AG04450 (cell line): Measurements from ENCODE around the gene FLT1. TPM values are rescaled to one million over a fixed set of nuclear protein-coding genes. Genes with fewer than 3 reads are reported as not detected.

Source experiments
- CTCF ChIA-PET: fragments of 300-600, 350-600 bp; formaldehyde crosslinking; extraction: SDS; loops from one replicate; lab custom pipeline; 2022; ENCODE audit warnings: antibody characterized with exemption, inconsistent platforms; lab: Charles Lee
- POLR2A ChIA-PET: fragments of 350-600 bp; formaldehyde crosslinking; extraction: SDS; loops from one replicate; lab custom pipeline; 2021; ENCODE audit warnings: antibody characterized with exemption, inconsistent platforms; lab: Yijun Ruan, JAX
- DNase-seq: peaks from one replicate; pipeline ENCODE4 v3.0.0-alpha.2; 2011; ENCODE audit warnings: low read depth, low spot score
- H3K27ac ChIP-seq: one replicate; pipeline ENCODE4 v1.5.1; 2012; ENCODE audit warnings: low read depth, low read length, control low read depth
- H3K27me3 ChIP-seq: one replicate; pipeline ENCODE4 v1.6.0; 2012; ENCODE audit warnings: low read length; ENCODE audit not compliant: control insufficient read depth, insufficient read depth
- H3K4me3 ChIP-seq: 2 replicates; pipeline ENCODE4 v1.5.1; 2011; ENCODE audit warnings: mild to moderate bottlenecking, low read depth, low read length, control low read depth
- H3K9me3 ChIP-seq: 2 replicates; pipeline ENCODE4 v1.5.1; 2012; ENCODE audit warnings: low read length; ENCODE audit not compliant: control insufficient read depth, insufficient read depth
- polyA plus RNA-seq: library from polyadenylated mRNA; depleted of rRNA; stranded (reverse); fragments of >200 nt; gene quantifications from 2 replicates; pipeline ENCODE4 v1.2.3, GENCODE V29; 2011
- TF ChIP-seq, protein P1 (sequence below): IDR thresholded peaks from 2 replicates; pipeline ENCODE4 v1.5.1; 2011; ENCODE audit warnings: low read depth, low read length, control low read depth, inconsistent platforms

The FLT1 gene
- polyA plus RNA-seq, 1 experiment, result 2.4 TPM

GRCh38 chr13:28355046-28355821 lies 139.7 kb downstream of the FLT1 start:
- TF ChIP-seq, protein P1, sequence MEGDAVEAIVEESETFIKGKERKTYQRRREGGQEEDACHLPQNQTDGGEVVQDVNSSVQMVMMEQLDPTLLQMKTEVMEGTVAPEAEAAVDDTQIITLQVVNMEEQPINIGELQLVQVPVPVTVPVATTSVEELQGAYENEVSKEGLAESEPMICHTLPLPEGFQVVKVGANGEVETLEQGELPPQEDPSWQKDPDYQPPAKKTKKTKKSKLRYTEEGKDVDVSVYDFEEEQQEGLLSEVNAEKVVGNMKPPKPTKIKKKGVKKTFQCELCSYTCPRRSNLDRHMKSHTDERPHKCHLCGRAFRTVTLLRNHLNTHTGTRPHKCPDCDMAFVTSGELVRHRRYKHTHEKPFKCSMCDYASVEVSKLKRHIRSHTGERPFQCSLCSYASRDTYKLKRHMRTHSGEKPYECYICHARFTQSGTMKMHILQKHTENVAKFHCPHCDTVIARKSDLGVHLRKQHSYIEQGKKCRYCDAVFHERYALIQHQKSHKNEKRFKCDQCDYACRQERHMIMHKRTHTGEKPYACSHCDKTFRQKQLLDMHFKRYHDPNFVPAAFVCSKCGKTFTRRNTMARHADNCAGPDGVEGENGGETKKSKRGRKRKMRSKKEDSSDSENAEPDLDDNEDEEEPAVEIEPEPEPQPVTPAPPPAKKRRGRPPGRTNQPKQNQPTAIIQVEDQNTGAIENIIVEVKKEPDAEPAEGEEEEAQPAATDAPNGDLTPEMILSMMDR, result no peak
- Histone ChIP-seq H3K27me3 (no peaks in the 10 kb centered on the region), H3K27ac (no peak overlapping the region), H3K9me3 (no peaks in the 10 kb centered on the region), H3K4me3 (no peak overlapping the region)
- ChIA-PET POLR2A (no interaction called here), CTCF (no interaction called here)
- no peak for DNase-seq

- Histone ChIP-seq H3K4me3 (no peak overlapping the region), H3K27me3 (no peaks in the 10 kb centered on the region), H3K27ac (no peak overlapping the region), H3K9me3 (no peaks in the 10 kb centered on the region)
- ChIA-PET CTCF (no interaction called here), POLR2A (no interaction called here)
- TF ChIP-seq, protein P1, result no peak
- DNase-seq, result no peak
Measured at GRCh38 chr13:28353679-28354078, 141.2 kb downstream of the FLT1 start.

DNA sequence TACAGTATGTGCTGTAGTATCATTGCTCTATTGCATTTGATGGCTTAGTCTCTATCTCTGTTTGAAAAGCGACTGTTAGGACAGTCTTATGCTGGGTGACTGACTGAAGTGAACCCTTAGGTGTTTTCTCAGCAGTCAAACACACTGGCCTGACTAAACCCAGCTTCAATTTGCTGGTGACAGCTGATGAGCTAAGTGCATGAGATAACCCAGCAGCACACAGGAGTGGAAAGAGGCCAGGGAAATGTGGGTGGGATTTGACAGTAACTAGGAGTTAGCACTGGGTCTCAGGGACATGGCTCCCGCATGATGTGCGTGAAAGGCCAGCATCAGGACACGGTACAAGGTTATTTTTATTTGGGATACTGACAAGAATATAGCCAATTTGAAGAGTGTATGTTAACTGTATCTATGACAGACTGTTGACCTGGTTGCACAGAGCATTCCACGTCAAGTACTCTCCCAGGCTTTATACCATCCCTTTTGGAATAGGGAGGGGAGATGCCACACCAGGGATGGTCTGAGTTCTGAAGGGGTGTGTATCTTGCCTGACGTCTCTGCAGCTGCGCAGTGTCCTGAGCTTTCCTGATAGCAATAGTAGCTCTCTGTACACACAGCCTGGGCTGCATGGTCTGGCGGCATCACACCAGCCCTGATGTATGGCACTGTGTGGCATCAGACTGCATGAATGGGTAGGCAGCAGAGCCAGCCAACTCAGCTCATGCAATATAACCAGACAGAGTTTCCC lies 144.8 kb downstream of the FLT1 start:
- ChIA-PET CTCF (no interaction called here), POLR2A (interaction anchor here (0.6 kb wide), 1 partner anchor 229 kb away, joined by 6 read pairs; no protein-coding TSS in a partner anchor)
- TF ChIP-seq, protein P1, result no peak
- H3K9me3 ChIP-seq, result no peaks in the 10 kb centered on the region
- no peak overlapping the region for H3K27ac ChIP-seq
- no peaks in the 10 kb centered on the region for H3K27me3 ChIP-seq
- no peak overlapping the region for H3K4me3 ChIP-seq
- no peak for DNase-seq

GRCh38 chr13:28349371-28349770 lies 145.6 kb downstream of the FLT1 start:
- no peak overlapping the region for H3K4me3 ChIP-seq
- no peaks in the 10 kb centered on the region for H3K27me3 ChIP-seq
- ChIA-PET CTCF (interaction anchor here (0.6 kb wide), 1 partner anchor 303 kb away, joined by 3 read pairs; no protein-coding TSS in a partner anchor), POLR2A (interaction anchor here (0.6 kb wide), 1 partner anchor 230 kb away, joined by 6 read pairs; no protein-coding TSS in a partner anchor)
- TF ChIP-seq, protein P1, result no peak
- H3K9me3 ChIP-seq, result no peaks in the 10 kb centered on the region
- H3K27ac ChIP-seq, result no peak overlapping the region
- no peak for DNase-seq
